Suprapubic skin (tissue), 4 donors: ENCODE measurements around the gene SLC16A13. TPM values are rescaled to one million over a fixed set of nuclear protein-coding genes. Genes with fewer than 3 reads are reported as not detected.

Source experiments
- DNase-seq, 2 donors: peaks; one replicate each; pipeline ENCODE4 v3.0.0-alpha.2; 2019; ENCODE audit warnings: low spot score in 2 of 2
- H3K27ac ChIP-seq: fragments of 200-600 bp; sonication (generic); one replicate; pipeline ENCODE4 v1.5.1; 2019
- H3K27me3 ChIP-seq: fragments of 200-600 bp; sonication (generic); one replicate; pipeline ENCODE4 v1.5.1; 2019
- H3K36me3 ChIP-seq: fragments of 200-600 bp; sonication (generic); one replicate; pipeline ENCODE4 v1.5.1; 2019
- H3K4me1 ChIP-seq: fragments of 200-600 bp; sonication (generic); one replicate; pipeline ENCODE4 v1.5.1; 2019
- H3K4me3 ChIP-seq: fragments of 200-600 bp; sonication (generic); one replicate; pipeline ENCODE4 v1.5.1; 2019; ENCODE audit warnings: mild to moderate bottlenecking
- H3K9me3 ChIP-seq: fragments of 200-600 bp; sonication (generic); one replicate; pipeline ENCODE4 v1.5.1; 2019
- CTCF ChIP-seq, 2 donors: fragments of 200-600 bp in 1 of 2; fragments of 450-650 bp in 1 of 2; sonication (generic) in 1 of 2; IDR thresholded peaks; one replicate each; pipeline ENCODE4 v1.5.1; 2016 to 2019; ENCODE audit warnings: antibody characterized with exemption in 2 of 2, mild to moderate bottlenecking in 1 of 2, moderate library complexity in 1 of 2
- EP300 ChIP-seq: sonication (generic); formaldehyde crosslinking; IDR thresholded peaks from one replicate; pipeline ENCODE4 v1.6.1; 2017; ENCODE audit warnings: antibody characterized with exemption
- POLR2A ChIP-seq, 2 donors: fragments of 450-650 bp; IDR thresholded peaks; one replicate each; pipeline ENCODE4 v1.6.1; 2017; ENCODE audit warnings: antibody characterized with exemption in 2 of 2, mild to moderate bottlenecking in 2 of 2, moderate library complexity in 2 of 2
- POLR2AphosphoS5 ChIP-seq, 3 donors: sonication (generic); formaldehyde crosslinking; IDR thresholded peaks; one replicate each; pipeline ENCODE4 v1.6.1; 2017; ENCODE audit warnings: antibody characterized with exemption in 3 of 3
- WGBS: methylation state at CpG from one replicate; pipeline ENCODE4 v1.1.5; 2018; 5-methylcytosine and 5-hydroxymethylcytosine counted together
- total RNA-seq, 4 donors: library from RNA; depleted of rRNA; stranded (reverse); fragments of >200 nt; gene quantifications; one replicate each; pipeline ENCODE4 v1.1.0, GENCODE V29; 2016

SLC16A13 gene
- total RNA-seq, 4 donors from 2014 or later, result 1.5 to 4.9 (median 3.7) TPM

- Histone ChIP-seq H3K36me3 (no peaks in the 10 kb centered on the region), H3K4me3 (peak within 1 kb of the TSS; percentile 44), H3K9me3 (no peaks in the 10 kb centered on the region), H3K27ac (peak within 1 kb of the TSS; percentile 86), H3K4me1 (peaks cover 49% of the 10 kb centered on the region), H3K27me3 (no peaks in the 10 kb centered on the region)
- DNase-seq, result peak in 1 of 2 donors; percentile 80
- TF ChIP-seq CTCF (IDR thresholded peaks at IDR 0.05) (no peak), POLR2AphosphoS5 (IDR thresholded peaks at IDR 0.05) (no peak), EP300 (no peak), POLR2A (IDR thresholded peaks at IDR 0.05) (no peak)
- WGBS, result 6% methylated on average over 47 of the region's 47 CpGs
Observed at GRCh38 chr17:7022781-7023571, 12.8 kb upstream of the SLC16A13 start, which contains the start of gene BCL6B. Gene BCL6B (plus strand): TSS chr17:7023050. CDS start chr17:7023672, 622 bp downstream.

- no peak for TF ChIP-seq EP300
- TF ChIP-seq CTCF (IDR thresholded peaks at IDR 0.05), result no peak
- TF ChIP-seq POLR2A (IDR thresholded peaks at IDR 0.05), result peak in 1 of 2 donors; percentile 60
- TF ChIP-seq POLR2AphosphoS5 (IDR thresholded peaks at IDR 0.05), result peak in 1 of 3 donors; percentile 43
- Histone ChIP-seq H3K36me3 (no peaks in the 10 kb centered on the region), H3K4me3 (peak overlapping the region; percentile 44), H3K27me3 (no peaks in the 10 kb centered on the region), H3K9me3 (no peaks in the 10 kb centered on the region), H3K4me1 (peaks cover 42% of the 10 kb centered on the region), H3K27ac (peak overlapping the region; percentile 86)
- DNase-seq, result peak; percentile 96 to 99
- WGBS, result 34% methylated on average over 49 of the region's 51 CpGs
Observed at GRCh38 chr17:7023576-7024401, 12.0 kb upstream of the SLC16A13 start.

GRCh38 chr17:7024402-7024785 lies 11.4 kb upstream of the SLC16A13 start:
- Histone ChIP-seq H3K36me3 (no peaks in the 10 kb centered on the region), H3K27ac (no peak overlapping the region), H3K27me3 (no peaks in the 10 kb centered on the region), H3K4me1 (peaks cover 40% of the 10 kb centered on the region), H3K4me3 (no peak overlapping the region), H3K9me3 (no peaks in the 10 kb centered on the region)
- no peak for DNase-seq
- no peak for TF ChIP-seq EP300
- TF ChIP-seq POLR2A (IDR thresholded peaks at IDR 0.05), result no peak
- TF ChIP-seq CTCF (IDR thresholded peaks at IDR 0.05), result no peak
- 69% methylated on average over 3 of the region's 8 CpGs for WGBS

- Histone ChIP-seq H3K36me3 (no peaks in the 10 kb centered on the region), H3K27me3 (no peaks in the 10 kb centered on the region), H3K4me1 (peaks cover 39% of the 10 kb centered on the region), H3K27ac (no peak overlapping the region), H3K9me3 (no peaks in the 10 kb centered on the region), H3K4me3 (no peak overlapping the region)
- DNase-seq, result no peak
- TF ChIP-seq POLR2A (IDR thresholded peaks at IDR 0.05) (no peak), EP300 (no peak), CTCF (IDR thresholded peaks at IDR 0.05) (no peak), POLR2AphosphoS5 (IDR thresholded peaks at IDR 0.05) (no peak)
- WGBS, result 100% methylated on average over 1 of the region's 1 CpG
Observed at GRCh38 chr17:7025245-7025644, 10.6 kb upstream of the SLC16A13 start.
